ENCODE measurements around the gene RAP1GAP2.

RAP1GAP2 gene

DNA sequence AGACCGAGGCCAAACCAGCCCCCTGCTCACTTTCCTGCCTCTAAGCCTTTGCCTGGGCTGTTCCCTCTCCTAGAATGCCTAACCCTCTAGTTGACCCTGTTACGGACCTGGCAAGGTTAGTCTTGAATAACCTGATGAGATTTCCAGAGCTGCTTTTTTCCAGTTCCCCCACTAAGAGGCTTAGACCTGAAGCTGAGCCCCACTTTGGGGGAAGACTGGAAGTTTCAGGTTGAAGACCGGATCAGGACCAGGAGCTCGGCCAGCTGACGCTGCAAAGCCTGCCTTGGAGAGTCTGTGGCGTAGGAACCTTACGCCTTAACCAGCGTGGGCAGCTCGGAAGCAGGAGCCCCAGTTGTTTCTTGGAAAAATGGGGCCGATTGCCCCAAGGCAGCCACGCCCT, 137.4 kb downstream of the RAP1GAP2 start:
- peak; percentile 69 for DNase-seq (ENCODE audit: insufficient read length, low spot score)
- TF ChIP-seq, protein P1, sequence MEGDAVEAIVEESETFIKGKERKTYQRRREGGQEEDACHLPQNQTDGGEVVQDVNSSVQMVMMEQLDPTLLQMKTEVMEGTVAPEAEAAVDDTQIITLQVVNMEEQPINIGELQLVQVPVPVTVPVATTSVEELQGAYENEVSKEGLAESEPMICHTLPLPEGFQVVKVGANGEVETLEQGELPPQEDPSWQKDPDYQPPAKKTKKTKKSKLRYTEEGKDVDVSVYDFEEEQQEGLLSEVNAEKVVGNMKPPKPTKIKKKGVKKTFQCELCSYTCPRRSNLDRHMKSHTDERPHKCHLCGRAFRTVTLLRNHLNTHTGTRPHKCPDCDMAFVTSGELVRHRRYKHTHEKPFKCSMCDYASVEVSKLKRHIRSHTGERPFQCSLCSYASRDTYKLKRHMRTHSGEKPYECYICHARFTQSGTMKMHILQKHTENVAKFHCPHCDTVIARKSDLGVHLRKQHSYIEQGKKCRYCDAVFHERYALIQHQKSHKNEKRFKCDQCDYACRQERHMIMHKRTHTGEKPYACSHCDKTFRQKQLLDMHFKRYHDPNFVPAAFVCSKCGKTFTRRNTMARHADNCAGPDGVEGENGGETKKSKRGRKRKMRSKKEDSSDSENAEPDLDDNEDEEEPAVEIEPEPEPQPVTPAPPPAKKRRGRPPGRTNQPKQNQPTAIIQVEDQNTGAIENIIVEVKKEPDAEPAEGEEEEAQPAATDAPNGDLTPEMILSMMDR (IDR thresholded peaks at IDR 0.05; ENCODE audit: insufficient read depth, missing control alignments): no peak
- no peak for FAIRE-seq

DNA sequence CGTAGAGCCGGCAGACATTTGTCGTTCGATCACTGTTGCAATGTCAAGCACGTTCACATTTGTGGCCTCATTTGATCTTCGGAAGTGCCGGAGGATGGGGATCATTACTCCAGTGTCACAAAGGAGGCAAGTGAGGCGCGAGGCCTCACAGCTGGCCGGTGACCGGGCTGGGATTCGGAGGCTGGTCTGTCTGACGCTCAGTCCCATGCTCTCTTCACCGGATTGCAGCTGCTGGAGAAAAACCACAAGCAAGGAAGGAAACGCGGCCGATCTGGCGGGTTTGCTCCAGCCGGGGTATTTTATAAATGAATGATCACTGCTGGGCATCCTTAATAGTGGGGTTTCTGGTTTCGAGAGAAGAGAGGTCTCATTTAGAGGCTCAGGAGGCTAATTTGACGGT, 139.4 kb downstream of the RAP1GAP2 start:
- FAIRE-seq: no peak
- TF ChIP-seq, protein P1 (IDR thresholded peaks at IDR 0.05; ENCODE audit: insufficient read depth, missing control alignments): no peak

DNA sequence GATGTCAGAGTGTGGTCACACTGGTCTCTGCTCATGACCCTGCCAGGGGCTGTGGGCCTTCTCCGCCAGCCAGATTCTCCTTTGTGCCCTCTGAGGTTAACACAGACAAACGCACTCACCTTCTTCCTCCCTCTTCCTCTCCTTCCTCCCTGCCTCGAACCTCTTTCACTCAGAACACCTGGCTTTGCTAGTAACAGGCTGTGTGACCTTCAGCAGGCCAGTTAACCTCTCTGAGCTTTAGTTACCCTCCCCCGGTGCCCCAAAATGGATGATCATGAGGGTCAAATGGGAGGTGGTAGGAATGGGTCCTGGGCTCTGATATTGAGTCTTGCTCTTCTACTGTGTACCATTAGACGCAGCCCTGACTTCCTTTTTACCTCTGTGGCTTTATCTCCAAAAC, 140.1 kb downstream of the RAP1GAP2 start:
- TF ChIP-seq, protein P1 (IDR thresholded peaks at IDR 0.05; ENCODE audit: insufficient read depth, missing control alignments): no peak
- DNase-seq (ENCODE audit: insufficient read length, low spot score) (no peak), FAIRE-seq (no peak)

More for the DNA sequence above, 139.4 kb downstream of the RAP1GAP2 start:
- DNase-seq (ENCODE audit: insufficient read length, low spot score): no peak

DNA sequence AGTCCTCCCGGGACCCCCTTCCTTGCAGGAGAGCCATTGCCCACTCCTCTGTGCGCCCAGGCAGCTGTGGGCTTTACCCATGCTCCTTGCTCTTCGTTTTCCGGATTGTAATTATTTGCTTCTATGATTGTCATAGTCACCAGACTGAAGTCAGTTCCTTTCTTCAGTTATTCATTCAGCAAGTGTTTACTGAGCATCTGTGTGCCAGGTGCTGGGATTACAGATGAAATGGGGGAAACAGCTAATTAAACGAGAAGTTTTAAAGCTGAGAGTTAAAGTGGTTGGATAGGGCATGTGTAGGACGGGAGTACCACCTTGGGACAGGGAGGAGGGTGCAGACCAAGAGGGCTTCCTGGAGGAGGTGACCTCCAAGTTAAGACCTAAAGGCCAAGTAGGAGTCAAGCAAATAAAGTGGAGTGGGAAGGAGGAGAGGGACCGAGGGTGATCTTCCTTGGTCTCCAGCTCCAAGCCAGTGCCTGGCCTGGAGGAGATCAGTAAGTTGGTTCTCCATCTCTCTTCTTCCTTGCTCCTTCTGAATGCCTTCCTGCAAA, 140.6 kb downstream of the RAP1GAP2 start:
- TF ChIP-seq, protein P1 (IDR thresholded peaks at IDR 0.05; ENCODE audit: insufficient read depth, missing control alignments): no peak
- FAIRE-seq: no peak
- DNase-seq (ENCODE audit: insufficient read length, low spot score): no peak

DNA sequence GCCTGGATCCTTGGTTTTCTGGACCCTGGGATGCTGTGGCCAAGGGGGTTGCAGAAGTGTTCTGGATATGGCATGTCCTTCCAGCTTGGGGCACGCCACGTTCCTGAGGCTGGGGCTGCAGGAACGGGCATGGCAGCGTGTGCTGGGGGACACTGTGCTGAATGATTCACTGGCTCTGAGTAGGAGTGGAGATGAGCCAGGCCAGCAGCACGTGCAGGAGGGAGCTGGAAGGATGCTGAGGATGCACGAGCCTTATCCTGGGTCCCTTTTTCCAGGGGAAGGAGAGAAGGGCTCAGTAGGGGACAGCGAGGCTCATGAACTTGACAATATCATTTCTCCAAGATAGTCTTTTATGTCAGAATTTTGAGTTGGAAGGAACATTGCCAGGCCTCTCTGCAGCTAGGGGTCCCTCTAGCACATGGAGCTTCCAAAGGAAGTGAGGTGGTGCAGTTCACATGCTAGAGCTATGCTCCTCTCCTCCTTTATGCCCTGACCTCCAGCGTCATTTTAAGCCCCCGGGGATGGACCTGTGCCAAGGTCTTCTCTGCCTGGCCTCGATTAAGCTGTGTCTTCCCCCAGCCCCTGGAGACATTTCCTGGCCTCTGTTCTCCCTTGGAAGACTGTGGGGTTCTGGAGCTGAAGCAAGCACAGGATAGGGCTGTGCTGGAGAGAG, 141.2 kb downstream of the RAP1GAP2 start:
- FAIRE-seq: no peak
- no peak for DNase-seq (ENCODE audit: insufficient read length, low spot score)
- TF ChIP-seq, protein P1 (IDR thresholded peaks at IDR 0.05; ENCODE audit: insufficient read depth, missing control alignments): no peak

DNA sequence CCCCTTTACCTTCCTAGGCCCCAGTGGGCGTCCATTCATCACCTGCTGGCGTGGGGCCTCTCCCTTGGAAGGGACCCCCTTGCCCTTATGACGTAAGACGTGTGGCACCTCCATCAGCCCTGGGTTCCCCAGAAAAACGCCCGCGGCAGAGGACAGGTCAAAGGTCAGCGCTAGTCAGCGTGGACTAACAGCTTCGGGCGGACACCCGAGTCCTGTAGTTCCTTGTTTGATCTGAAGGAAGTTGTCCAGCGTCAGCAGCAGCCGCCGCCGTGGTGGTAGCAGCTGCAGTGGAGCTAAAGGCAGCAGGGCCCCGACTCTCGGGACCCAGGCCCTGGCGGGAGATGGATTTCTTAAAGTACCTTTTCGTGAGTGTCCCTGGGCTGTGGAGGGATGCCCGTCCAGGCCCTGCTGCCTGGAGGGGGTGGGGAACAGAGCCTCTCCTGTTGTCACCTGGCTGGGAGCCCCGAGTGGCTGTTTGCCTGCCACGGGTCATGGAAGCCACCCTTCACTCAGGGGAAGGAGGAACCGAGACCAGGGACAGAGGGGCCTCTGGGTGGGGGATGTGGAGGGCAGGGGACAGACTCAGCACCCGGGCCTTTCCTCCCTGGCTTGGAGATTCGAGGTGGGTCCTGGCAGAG, 143.6 kb downstream of the RAP1GAP2 start:
- TF ChIP-seq, protein P1 (IDR thresholded peaks at IDR 0.05; ENCODE audit: insufficient read depth, missing control alignments): no peak
- FAIRE-seq (no peak), DNase-seq (ENCODE audit: insufficient read length, low spot score) (no peak)

DNA sequence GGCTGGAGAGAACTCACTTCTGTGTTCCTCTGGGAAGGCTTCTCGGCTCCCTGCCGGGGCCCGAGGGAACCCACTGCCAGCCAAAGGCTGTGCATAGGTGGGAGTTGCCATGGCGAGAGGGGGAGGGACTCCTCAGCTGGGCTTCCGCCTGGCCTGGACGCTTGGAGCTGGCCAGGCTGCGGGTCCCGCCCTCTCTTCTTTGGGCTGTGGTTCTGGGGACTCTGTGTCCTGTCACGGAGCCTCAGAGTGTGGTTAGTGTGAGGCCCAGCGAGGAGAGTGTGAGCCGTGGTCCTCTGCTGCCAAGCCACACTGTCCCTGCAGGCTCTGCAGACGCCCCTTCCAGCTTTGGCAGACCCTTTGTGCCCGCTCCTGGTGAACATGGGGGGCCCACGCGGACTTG, 144.1 kb downstream of the RAP1GAP2 start:
- FAIRE-seq (no peak), DNase-seq (ENCODE audit: insufficient read length, low spot score) (no peak)
- TF ChIP-seq, protein P1 (IDR thresholded peaks at IDR 0.05; ENCODE audit: insufficient read depth, missing control alignments): no peak
